Peyer's patch (tissue), 4 donors: ENCODE results near the gene SYT6.

ENCODE experiments used
- POLR2A ChIP-seq, 2 donors: fragments of 450-650 bp; IDR thresholded peaks; one replicate each; pipeline ENCODE4 v1.5.1; 2017; ENCODE audit warnings: antibody characterized with exemption in 2 of 2, mild to moderate bottlenecking in 2 of 2, moderate library complexity in 2 of 2
- TF ChIP-seq, protein P1 (sequence below), 6 experiments: fragments of 450-650 bp in 4 of 6; fragments of 200-600 bp in 2 of 6; sonication (generic) in 1 of 6; IDR thresholded peaks; one replicate each; pipeline ENCODE4 v1.5.1; 2017 to 2019; ENCODE audit warnings: antibody characterized with exemption in 6 of 6, mild to moderate bottlenecking in 3 of 6, moderate library complexity in 1 of 6

DNA sequence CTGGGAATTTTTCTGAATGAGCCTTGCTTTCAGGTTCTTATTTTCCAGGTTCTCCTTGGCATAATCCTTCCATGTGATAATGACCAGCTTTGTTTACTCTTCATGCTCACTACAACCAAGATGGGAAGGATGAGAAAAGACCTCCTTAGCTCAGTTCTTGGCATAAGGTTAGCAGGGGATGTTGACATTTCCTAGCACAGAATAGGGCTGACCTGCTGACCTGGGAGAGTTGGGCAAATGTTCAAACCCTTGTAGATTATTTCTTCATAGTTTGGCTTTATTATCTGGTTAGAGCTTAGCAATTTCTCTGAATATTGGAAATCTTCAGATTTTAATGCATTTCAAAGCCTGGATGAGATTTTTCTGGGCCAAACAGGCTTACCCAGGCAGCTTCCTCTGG, 23.6 kb upstream of the SYT6 start:
- TF ChIP-seq, protein P1, sequence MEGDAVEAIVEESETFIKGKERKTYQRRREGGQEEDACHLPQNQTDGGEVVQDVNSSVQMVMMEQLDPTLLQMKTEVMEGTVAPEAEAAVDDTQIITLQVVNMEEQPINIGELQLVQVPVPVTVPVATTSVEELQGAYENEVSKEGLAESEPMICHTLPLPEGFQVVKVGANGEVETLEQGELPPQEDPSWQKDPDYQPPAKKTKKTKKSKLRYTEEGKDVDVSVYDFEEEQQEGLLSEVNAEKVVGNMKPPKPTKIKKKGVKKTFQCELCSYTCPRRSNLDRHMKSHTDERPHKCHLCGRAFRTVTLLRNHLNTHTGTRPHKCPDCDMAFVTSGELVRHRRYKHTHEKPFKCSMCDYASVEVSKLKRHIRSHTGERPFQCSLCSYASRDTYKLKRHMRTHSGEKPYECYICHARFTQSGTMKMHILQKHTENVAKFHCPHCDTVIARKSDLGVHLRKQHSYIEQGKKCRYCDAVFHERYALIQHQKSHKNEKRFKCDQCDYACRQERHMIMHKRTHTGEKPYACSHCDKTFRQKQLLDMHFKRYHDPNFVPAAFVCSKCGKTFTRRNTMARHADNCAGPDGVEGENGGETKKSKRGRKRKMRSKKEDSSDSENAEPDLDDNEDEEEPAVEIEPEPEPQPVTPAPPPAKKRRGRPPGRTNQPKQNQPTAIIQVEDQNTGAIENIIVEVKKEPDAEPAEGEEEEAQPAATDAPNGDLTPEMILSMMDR (IDR thresholded peaks at IDR 0.05) = no peak
- TF ChIP-seq POLR2A (IDR thresholded peaks at IDR 0.05) = no peak
